Esophagus muscularis mucosa (tissue), 4 donors: Measurements from ENCODE around the gene MYBPC1. TPM values are rescaled to one million over a fixed set of nuclear protein-coding genes. Genes with fewer than 3 reads are reported as not detected.

ENCODE experiments used
- DNase-seq: peaks from one replicate; pipeline ENCODE4 v3.0.0-alpha.2; 2017; ENCODE audit errors: extremely low spot score
- H3K27ac ChIP-seq, 4 donors: fragments of 200-600 bp; sonication (generic); replicated peaks in 1 of 4; 1 replicate in 3 of 4; 2 replicates in 1 of 4; pipeline ENCODE4 v1.5.1; 2016 to 2019; ENCODE audit warnings: mild to moderate bottlenecking in 1 of 4
- H3K27me3 ChIP-seq, 4 donors: fragments of 200-600 bp; sonication (generic); one replicate each; pipeline versions ENCODE4 v1.5.1 to v1.6.0; 2016 to 2019
- H3K36me3 ChIP-seq, 4 donors: fragments of 200-600 bp; sonication (generic); one replicate each; pipeline ENCODE4 v1.5.1; 2016 to 2019
- H3K4me1 ChIP-seq, 4 donors: fragments of 200-600 bp; sonication (generic); one replicate each; pipeline ENCODE4 v1.5.1; 2016 to 2019
- H3K4me3 ChIP-seq, 4 donors: fragments of 200-600 bp; sonication (generic); 1 replicate in 2 of 4; 2 replicates in 2 of 4; pipeline ENCODE4 v1.5.1; 2016 to 2019; ENCODE audit warnings: mild to moderate bottlenecking in 4 of 4, moderate library complexity in 1 of 4
- H3K9me3 ChIP-seq, 4 donors: fragments of 200-600 bp; sonication (generic); 1 replicate in 3 of 4; 2 replicates in 1 of 4; pipeline ENCODE4 v1.5.1; 2016 to 2019
- EP300 ChIP-seq: sonication (generic); formaldehyde crosslinking; IDR thresholded peaks from one replicate; pipeline ENCODE4 v1.6.1; 2017; ENCODE audit warnings: antibody characterized with exemption
- POLR2A ChIP-seq: fragments of 450-650 bp; IDR thresholded peaks from one replicate; pipeline ENCODE4 v1.6.1; 2017; ENCODE audit warnings: antibody characterized with exemption, moderate library complexity, mild to moderate bottlenecking, low read depth
- POLR2AphosphoS5 ChIP-seq, 2 donors: sonication (generic); formaldehyde crosslinking; IDR thresholded peaks; one replicate each; pipeline ENCODE4 v1.6.1; 2017; ENCODE audit warnings: antibody characterized with exemption in 2 of 2
- WGBS: methylation state at CpG from one replicate; pipeline ENCODE4 v1.1.5; 2018; 5-methylcytosine and 5-hydroxymethylcytosine counted together
- intact Hi-C: fragments of 100-400 bp; cut with DNase I; formaldehyde crosslinking; loops from one replicate; pipeline ENCODE4 v1.15.1; 2023
- total RNA-seq, 4 donors: library from RNA; depleted of rRNA; stranded (reverse); fragments of >200 nt; gene quantifications; one replicate each; pipeline versions ENCODE4 v1.1.0 to v1.2.1, GENCODE V29; 2016
- TF ChIP-seq, protein P1 (sequence below), 3 experiments: fragments of 200-600 bp in 2 of 3; fragments of 450-650 bp in 1 of 3; sonication (generic) in 2 of 3; IDR thresholded peaks; one replicate each; pipeline ENCODE4 v1.5.1; 2017 to 2019; ENCODE audit warnings: antibody characterized with exemption in 3 of 3, mild to moderate bottlenecking in 2 of 3, moderate library complexity in 1 of 3

Gene MYBPC1
- total RNA-seq, 4 donors from 2014 or later: 0.13 to 0.17 TPM; not detected in 2

DNA sequence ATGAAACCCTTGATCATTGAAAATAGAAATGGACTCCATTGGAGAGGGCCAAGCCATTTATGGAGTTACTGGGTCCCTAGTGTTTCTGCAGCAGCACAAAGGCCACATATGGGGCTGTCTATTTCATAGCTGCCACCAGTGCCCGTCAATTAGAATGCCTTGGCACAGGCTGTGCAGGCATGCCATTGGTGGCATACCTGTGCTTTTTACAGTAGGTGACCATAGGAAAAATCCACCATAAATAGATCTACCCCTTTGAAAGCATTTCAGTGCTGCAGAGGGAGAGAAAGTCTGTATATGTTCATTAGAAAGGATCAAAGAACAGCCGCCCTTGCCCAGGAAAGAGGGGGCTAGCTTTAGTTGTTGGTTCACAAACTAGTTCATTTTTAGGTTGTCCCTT is 13.1 kb downstream of the MYBPC1 start:
- no peak for DNase-seq
- no peak for TF ChIP-seq POLR2AphosphoS5 (IDR thresholded peaks at IDR 0.05)
- no peak for TF ChIP-seq EP300
- no peak for TF ChIP-seq POLR2A
- TF ChIP-seq, protein P1, sequence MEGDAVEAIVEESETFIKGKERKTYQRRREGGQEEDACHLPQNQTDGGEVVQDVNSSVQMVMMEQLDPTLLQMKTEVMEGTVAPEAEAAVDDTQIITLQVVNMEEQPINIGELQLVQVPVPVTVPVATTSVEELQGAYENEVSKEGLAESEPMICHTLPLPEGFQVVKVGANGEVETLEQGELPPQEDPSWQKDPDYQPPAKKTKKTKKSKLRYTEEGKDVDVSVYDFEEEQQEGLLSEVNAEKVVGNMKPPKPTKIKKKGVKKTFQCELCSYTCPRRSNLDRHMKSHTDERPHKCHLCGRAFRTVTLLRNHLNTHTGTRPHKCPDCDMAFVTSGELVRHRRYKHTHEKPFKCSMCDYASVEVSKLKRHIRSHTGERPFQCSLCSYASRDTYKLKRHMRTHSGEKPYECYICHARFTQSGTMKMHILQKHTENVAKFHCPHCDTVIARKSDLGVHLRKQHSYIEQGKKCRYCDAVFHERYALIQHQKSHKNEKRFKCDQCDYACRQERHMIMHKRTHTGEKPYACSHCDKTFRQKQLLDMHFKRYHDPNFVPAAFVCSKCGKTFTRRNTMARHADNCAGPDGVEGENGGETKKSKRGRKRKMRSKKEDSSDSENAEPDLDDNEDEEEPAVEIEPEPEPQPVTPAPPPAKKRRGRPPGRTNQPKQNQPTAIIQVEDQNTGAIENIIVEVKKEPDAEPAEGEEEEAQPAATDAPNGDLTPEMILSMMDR (IDR thresholded peaks at IDR 0.05): no peak
- H3K4me1 ChIP-seq: no peaks in the 10 kb centered on the region
- 74% methylated on average over 2 of the region's 2 CpGs for WGBS
- no peaks in the 10 kb centered on the region for H3K9me3 ChIP-seq
- no peaks in the 10 kb centered on the region for H3K36me3 ChIP-seq
- intact Hi-C loops: no loop called here
- H3K27ac ChIP-seq: no peak overlapping the region
- H3K4me3 ChIP-seq: no peak overlapping the region
- H3K27me3 ChIP-seq: no peaks in the 10 kb centered on the region

DNA sequence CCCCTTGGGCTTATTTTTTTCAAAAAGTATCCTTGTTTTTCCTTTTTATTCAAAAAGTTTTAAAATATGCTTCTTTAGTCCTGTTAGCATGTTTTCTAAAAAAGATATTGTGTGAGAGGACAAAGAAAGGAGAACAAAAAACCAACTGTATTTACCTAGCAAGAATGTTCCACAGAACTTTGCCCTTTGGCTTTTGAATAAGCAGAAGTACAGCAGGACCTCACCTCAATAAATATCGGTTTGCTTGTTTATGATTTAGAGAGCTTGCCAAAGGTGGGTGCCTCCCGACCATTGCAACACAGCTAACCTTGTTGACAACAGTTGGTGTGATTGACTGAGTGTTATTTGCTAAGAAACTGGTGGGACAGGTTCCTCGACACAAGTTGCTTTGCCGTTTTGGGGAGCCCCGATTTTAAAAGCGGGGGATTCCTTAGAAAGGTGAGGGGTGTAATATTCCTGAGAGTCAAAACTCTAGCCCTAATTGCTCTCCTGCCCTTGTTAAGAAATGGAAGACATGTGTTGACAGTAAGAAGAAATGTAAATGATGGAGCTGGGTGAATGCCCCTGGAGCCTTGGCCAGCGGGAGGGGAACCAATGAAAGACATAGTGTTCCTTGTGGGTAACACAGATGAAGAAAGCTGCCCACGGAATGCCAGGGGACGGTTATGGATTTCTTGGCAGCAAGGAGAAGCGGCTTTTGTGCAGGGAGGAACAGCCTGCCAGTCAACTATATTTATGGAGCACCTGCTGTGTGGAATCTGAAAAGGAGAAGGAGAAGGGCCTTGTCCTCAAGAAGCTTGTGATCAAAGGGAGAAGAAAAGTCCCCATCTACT is 13.7 kb downstream of the MYBPC1 start:
- intact Hi-C loops: no loop called here
- WGBS: 79% methylated on average over 10 of the region's 10 CpGs
- H3K4me1 ChIP-seq: no peaks in the 10 kb centered on the region
- H3K27me3 ChIP-seq: no peaks in the 10 kb centered on the region
- H3K27ac ChIP-seq: no peak overlapping the region
- no peak for DNase-seq
- TF ChIP-seq POLR2AphosphoS5 (IDR thresholded peaks at IDR 0.05): no peak
- TF ChIP-seq, protein P1 (IDR thresholded peaks at IDR 0.05): no peak
- no peak for TF ChIP-seq EP300
- no peak for TF ChIP-seq POLR2A
- no peaks in the 10 kb centered on the region for H3K9me3 ChIP-seq
- H3K4me3 ChIP-seq: no peak overlapping the region
- H3K36me3 ChIP-seq: no peaks in the 10 kb centered on the region

DNA sequence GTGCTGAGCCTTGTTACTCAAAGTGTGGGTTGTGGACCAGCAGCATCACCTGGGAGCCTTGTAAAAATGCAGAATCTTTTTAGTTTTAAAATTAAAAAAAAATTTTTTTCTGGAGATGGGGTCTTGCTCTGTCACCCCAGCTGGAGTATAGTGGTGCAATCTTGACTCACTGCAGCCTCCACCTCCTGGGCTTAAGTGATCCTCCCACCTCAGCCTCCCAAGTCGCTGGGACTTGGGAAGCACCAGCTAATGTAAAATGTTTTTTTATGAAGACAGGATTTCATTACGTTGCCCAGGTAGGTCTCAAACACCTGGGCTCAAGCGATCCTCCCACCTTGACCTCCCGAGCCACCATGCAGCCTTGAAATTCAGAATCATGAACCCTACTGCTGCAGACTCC is 14.4 kb downstream of the MYBPC1 start:
- TF ChIP-seq POLR2AphosphoS5 (IDR thresholded peaks at IDR 0.05) (no peak), EP300 (no peak), POLR2A (no peak)
- TF ChIP-seq, protein P1 (IDR thresholded peaks at IDR 0.05): no peak
- H3K4me1 ChIP-seq: no peaks in the 10 kb centered on the region
- intact Hi-C loops: no loop called here
- no peaks in the 10 kb centered on the region for H3K27me3 ChIP-seq
- no peak overlapping the region for H3K27ac ChIP-seq
- H3K9me3 ChIP-seq: no peaks in the 10 kb centered on the region
- H3K4me3 ChIP-seq: no peak overlapping the region
- WGBS: 93% methylated on average over 4 of the region's 4 CpGs
- H3K36me3 ChIP-seq: no peaks in the 10 kb centered on the region
- no peak for DNase-seq

DNA sequence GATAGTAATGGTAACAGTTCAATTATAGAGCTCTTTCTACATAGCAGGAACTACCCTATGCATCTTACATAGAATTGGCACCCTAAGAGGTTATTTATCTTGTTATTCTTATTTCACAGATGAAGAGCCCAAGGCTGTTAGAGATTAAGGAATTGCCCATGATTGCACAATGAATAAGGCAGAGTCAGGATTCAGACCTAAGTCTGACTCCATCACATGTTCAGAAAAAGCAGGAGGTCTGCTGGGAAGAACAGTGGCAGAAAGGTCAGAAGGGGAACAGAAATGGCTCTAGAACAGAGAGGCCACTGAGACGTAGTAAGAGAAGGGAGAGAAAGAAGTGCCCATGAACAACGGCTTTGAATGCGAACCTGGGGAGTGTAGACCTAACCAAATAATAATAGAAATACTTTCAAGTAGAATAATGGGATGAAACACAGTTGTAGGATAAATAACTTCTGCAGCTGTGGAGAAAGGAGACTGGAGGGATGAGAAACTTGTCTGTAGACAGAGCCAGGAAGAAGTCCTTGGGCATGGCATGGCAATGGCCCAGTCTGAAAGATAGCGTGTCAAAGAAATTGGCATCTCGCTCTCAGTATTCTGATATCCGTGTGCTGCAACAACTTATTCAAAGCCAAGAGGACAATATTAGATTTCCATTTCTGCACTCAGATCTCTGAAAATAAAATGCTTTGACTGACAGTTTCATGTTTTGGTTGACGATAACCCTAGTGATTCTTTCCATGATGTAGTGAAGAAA is 17.6 kb downstream of the MYBPC1 start:
- Histone ChIP-seq H3K9me3 (no peaks in the 10 kb centered on the region), H3K27ac (no peak overlapping the region), H3K4me3 (no peak overlapping the region), H3K4me1 (peaks cover 4 to 25% (median 14%) of the 10 kb centered on the region in 4 donors), H3K27me3 (no peaks in the 10 kb centered on the region), H3K36me3 (no peaks in the 10 kb centered on the region)
- WGBS: 82% methylated on average over 7 of the region's 7 CpGs
- TF ChIP-seq POLR2AphosphoS5 (IDR thresholded peaks at IDR 0.05) (no peak), POLR2A (no peak), EP300 (no peak)
- TF ChIP-seq, protein P1 (IDR thresholded peaks at IDR 0.05): no peak
- DNase-seq: no peak
- intact Hi-C loops: no loop called here
